Limb (tissue), 2 donors: ENCODE data around the gene TMEM40.
"Not testable (repeated sequence)": the region's sequence is repeated elsewhere in the genome, so short reads cannot be mapped to it uniquely, and the experiment has no call there.

Experiments
- DNase-seq, 2 donors: peaks; one replicate each; pipeline ENCODE4 v3.0.0-alpha.2; 2016; ENCODE audit errors: extremely low spot score in 2 of 2

The TMEM40 gene

GRCh38 chr3:12751571-12751970 is 7.5 kb downstream of the TMEM40 start:
- DNase-seq: no peak

- no peak for DNase-seq
Measured at GRCh38 chr3:12750658-12751071, 8.4 kb downstream of the TMEM40 start.

- no peak for DNase-seq
Measured at GRCh38 chr3:12750223-12750622, 8.8 kb downstream of the TMEM40 start.

GRCh38 chr3:12748477-12748876 is 10.6 kb downstream of the TMEM40 start:
- no peak for DNase-seq

- no peak for DNase-seq
Measured at GRCh38 chr3:12746419-12746818, 12.6 kb downstream of the TMEM40 start.

GRCh38 chr3:12744326-12744725 is 14.7 kb downstream of the TMEM40 start:
- DNase-seq: no peak

GRCh38 chr3:12743583-12743982 is 15.5 kb downstream of the TMEM40 start:
- DNase-seq: no peak

GRCh38 chr3:12742330-12743107 is 16.5 kb downstream of the TMEM40 start:
- no peak for DNase-seq

GRCh38 chr3:12741209-12741608 is 17.9 kb downstream of the TMEM40 start:
- no peak for DNase-seq

- no peak for DNase-seq
Measured at GRCh38 chr3:12737833-12738232, 21.2 kb downstream of the TMEM40 start.

GRCh38 chr3:12737319-12737718 is 21.7 kb downstream of the TMEM40 start:
- no peak for DNase-seq

GRCh38 chr3:12734960-12735359 is 24.1 kb downstream of the TMEM40 start:
- no peak for DNase-seq

GRCh38 chr3:12733566-12733965 is 25.5 kb downstream of the TMEM40 start:
- no peak for DNase-seq

- DNase-seq: no peak
Measured at GRCh38 chr3:12730506-12731242, 28.4 kb downstream of the TMEM40 start.

- peak; percentile 61 to 66 for DNase-seq
Measured at GRCh38 chr3:12729051-12729651, 29.9 kb downstream of the TMEM40 start.

GRCh38 chr3:12727937-12728336 is 31.1 kb downstream of the TMEM40 start:
- no peak for DNase-seq

GRCh38 chr3:12727481-12727880 is 31.6 kb downstream of the TMEM40 start:
- DNase-seq: no peak

GRCh38 chr3:12725436-12725835 is 33.6 kb downstream of the TMEM40 start:
- no peak for DNase-seq

- DNase-seq: no peak
Measured at GRCh38 chr3:12724794-12725193, 34.3 kb downstream of the TMEM40 start.

- DNase-seq: not testable (repeated sequence)
Measured at GRCh38 chr3:12723362-12723761, 35.7 kb downstream of the TMEM40 start.

GRCh38 chr3:12722226-12722625 is 36.8 kb downstream of the TMEM40 start:
- DNase-seq: no peak
